Right kidney (tissue), 9 donors: ENCODE measurements around the gene GABRB1.
A peak's percentile ranks its signal among the peaks of the same experiment; 100 is the strongest.

Source experiments
- DNase-seq: peaks from one replicate; pipeline ENCODE4 v3.0.0-alpha.2; 2016
- long read RNA-seq, 8 donors: transcript quantifications; one replicate each; lab custom pipeline, GENCODE V29; 2026

Gene GABRB1
- long read RNA-seq, donor 1, result 0 reads
- long read RNA-seq, donor 2, result 0 reads
- long read RNA-seq, donor 3, partial matches to known transcripts, result 0 of 1 reads
- long read RNA-seq, donor 3, other reads (novel, unspliced or antisense), result 0 of 1 reads
- long read RNA-seq, donor 4, result 0 reads
- long read RNA-seq, donor 5, result 0 reads
- long read RNA-seq, donor 6, result 0 reads
- long read RNA-seq, donor 7, result 0 reads
- long read RNA-seq, donor 8, result 0 reads

- DNase-seq, result peak; percentile 73
Observed at GRCh38 chr4:47031011-47031678, at the start of gene GABRB1. Gene GABRB1, plus strand, starts transcription at chr4:47031567.

- DNase-seq, result no peak
Observed at GRCh38 chr4:46984781-46985180, 46.6 kb upstream of the GABRB1 start.

- DNase-seq, result no peak
Observed at GRCh38 chr4:46986922-46987638, 44.3 kb upstream of the GABRB1 start.

- DNase-seq, result peak; percentile 6
Observed at GRCh38 chr4:46992338-46992737, 39.0 kb upstream of the GABRB1 start.

- DNase-seq, result peak; percentile 57
Observed at GRCh38 chr4:46993075-46994006, 38.0 kb upstream of the GABRB1 start, which contains the start of gene GABRA4. Gene GABRA4, minus strand, starts transcription at chr4:46993581. Its CDS starts 157 bp downstream, at chr4:46993424.

- DNase-seq, result peak; percentile 18
Observed at GRCh38 chr4:46994007-46994405, 37.4 kb upstream of the GABRB1 start.

GRCh38 chr4:46999566-46999965 lies 31.8 kb upstream of the GABRB1 start:
- no peak for DNase-seq

- DNase-seq, result no peak
Observed at GRCh38 chr4:47000406-47000805, 31.0 kb upstream of the GABRB1 start.

- DNase-seq, result no peak
Observed at GRCh38 chr4:47002580-47002979, 28.8 kb upstream of the GABRB1 start.

GRCh38 chr4:47010347-47010911 lies 20.9 kb upstream of the GABRB1 start:
- DNase-seq, result no peak

GRCh38 chr4:47010912-47011446 lies 20.4 kb upstream of the GABRB1 start:
- DNase-seq, result no peak

- no peak for DNase-seq
Observed at GRCh38 chr4:47012676-47013075, 18.7 kb upstream of the GABRB1 start.

GRCh38 chr4:47013373-47013772 lies 18.0 kb upstream of the GABRB1 start:
- DNase-seq, result no peak

- DNase-seq, result no peak
Observed at GRCh38 chr4:47017081-47017480, 14.3 kb upstream of the GABRB1 start.

GRCh38 chr4:47017494-47017893 lies 13.9 kb upstream of the GABRB1 start:
- no peak for DNase-seq

GRCh38 chr4:47031751-47032404 lies 511 bp downstream of the GABRB1 start:
- DNase-seq, result peak; percentile 63

GRCh38 chr4:47032405-47033106 lies 1.2 kb downstream of the GABRB1 start:
- DNase-seq, result peak; percentile 82

- no peak for DNase-seq
Observed at GRCh38 chr4:47038263-47038662, 6.9 kb downstream of the GABRB1 start.

GRCh38 chr4:47040828-47041227 lies 9.5 kb downstream of the GABRB1 start:
- DNase-seq, result no peak

- DNase-seq, result no peak
Observed at GRCh38 chr4:47043821-47044220, 12.5 kb downstream of the GABRB1 start.
